MM.1S (cell line): ENCODE results near the gene DNMT3B.

Experiments used
- CTCF ChIP-seq: fragments of 300-600 bp; sonication (generic); IDR thresholded peaks from 2 replicates; pipeline ENCODE4 v1.5.1; 2016; ENCODE audit warnings: antibody characterized with exemption, low read length, mixed read lengths
- EZH2 ChIP-seq: fragments of 300-600 bp; sonication (generic); optimal IDR thresholded peaks from 2 replicates; pipeline ENCODE3; 2017; ENCODE audit warnings: low read depth, mild to moderate bottlenecking, antibody characterized with exemption, low read length, mixed read lengths
- EZH2phosphoT487 ChIP-seq: fragments of 300-600 bp; sonication (generic); IDR thresholded peaks from 2 replicates; pipeline ENCODE4 v1.6.1; 2018; ENCODE audit warnings: antibody characterized with exemption, low read length

GRCh38 chr20:32780278-32780677 is 18.1 kb downstream of the DNMT3B start:
- TF ChIP-seq CTCF (no peak), EZH2 (no peak), EZH2phosphoT487 (no peak)
